ENCODE measurements around the gene YIPF5. TPM values are rescaled to one million over a fixed set of nuclear protein-coding genes. Genes with fewer than 3 reads are reported as not detected.
A peak's percentile ranks its signal among the peaks of the same experiment; 100 is the strongest.

The YIPF5 gene
- 10 to 100 TPM; 45.1 to 47.5 TPM for total RNA-seq

DNA sequence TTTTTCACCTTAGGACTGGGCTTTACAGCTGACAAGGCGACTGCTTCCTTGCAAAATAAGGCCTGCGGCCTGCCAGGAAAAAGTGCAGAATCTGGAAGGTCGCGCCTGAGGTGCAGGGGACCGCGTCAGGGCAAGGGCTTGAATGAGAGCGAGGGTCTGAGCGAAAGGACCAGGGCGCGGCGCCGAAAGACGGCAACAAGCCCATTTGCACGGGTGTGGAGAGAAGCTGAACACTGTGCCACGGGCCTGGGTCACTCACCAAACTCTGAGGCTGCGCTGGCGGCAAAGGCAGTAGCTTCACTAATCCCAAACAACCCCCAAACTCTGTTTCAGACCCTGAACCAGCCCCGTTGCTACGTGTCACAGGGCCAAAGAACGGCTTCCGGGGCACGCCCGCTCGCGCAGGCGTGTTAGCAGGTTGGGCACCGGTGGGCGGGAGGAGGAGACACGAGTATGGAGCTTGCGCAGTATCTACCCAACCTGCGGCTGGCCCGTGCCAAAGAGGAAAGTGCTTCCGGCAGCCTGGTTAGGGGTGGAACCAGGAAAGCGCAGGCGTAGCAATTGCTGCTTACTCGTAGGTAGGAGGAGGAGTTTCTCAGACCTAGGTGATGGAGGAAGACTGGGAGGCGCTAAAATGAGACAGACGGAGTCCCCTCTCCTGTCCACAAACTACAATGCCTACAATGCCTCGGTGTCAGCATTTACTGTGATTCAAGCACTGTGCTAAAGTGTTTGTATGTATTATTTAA is at the start of gene YIPF5, which contains the start of gene KCTD16:
TSS of gene YIPF5 (minus strand) at position 384 of the 749 bp plus-strand sequence. CDS start 704 bp downstream, outside the sequence.
TSS of gene KCTD16 (plus strand) at position 598 of the 749 bp plus-strand sequence.
- ChIA-PET CTCF (interaction anchor here (0.6 to 2.4 kb wide), 9 partner anchors 10 to 1168 kb away, joined by 3 to 31 read pairs (median 5); no protein-coding TSS in a partner anchor), POLR2A (interaction anchor here (0.8 to 4.8 kb wide), 9 partner anchors 10 to 1162 kb away, joined by 3 to 104 read pairs (median 5); partner anchors contain the start of gene NR3C1)
- peaks cover 43% of the 10 kb centered on the region for H3K4me1 Mint-ChIP-seq
- peaks cover 9% of the 10 kb centered on the region for H3K27me3 Mint-ChIP-seq
- H3K36me3 Mint-ChIP-seq (ENCODE audit: low read depth) = peaks cover 31% of the 10 kb centered on the region
- H3K27ac Mint-ChIP-seq = peak within 1 kb of the TSS; percentile 87
- H3K4me3 Mint-ChIP-seq = peak within 1 kb of the TSS; percentile 99
- DNase-seq = peak; percentile 98
- H3K9me3 Mint-ChIP-seq = no peaks in the 10 kb centered on the region

DNA sequence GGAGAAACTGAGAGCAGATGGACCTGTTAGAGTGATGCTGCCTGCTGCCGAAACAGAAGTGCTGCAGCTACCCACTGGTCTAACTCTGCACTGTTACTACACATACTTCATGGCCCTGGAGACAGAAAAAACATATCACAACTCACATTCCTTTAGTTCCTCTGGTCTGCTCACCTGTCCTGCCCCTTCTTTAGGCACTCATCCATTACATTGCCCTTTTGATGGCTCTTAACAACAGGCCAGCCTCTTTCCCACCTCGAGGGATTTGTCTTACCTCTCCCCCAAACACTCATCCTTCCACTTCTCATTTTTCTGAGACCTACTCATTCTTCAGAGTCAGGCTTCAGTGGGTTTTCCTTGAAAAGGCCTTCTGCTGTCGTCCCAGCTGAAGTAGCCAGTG is 49.4 kb upstream of the YIPF5 start:
- Mint-ChIP-seq H3K36me3 (ENCODE audit: low read depth) (no peaks in the 10 kb centered on the region), H3K27me3 (peaks cover 1% of the 10 kb centered on the region)
- CTCF ChIA-PET = interaction anchor here (0.5 to 1.2 kb wide), 3 partner anchors 16 to 669 kb away, joined by 3 to 4 read pairs (median 3); no protein-coding TSS in a partner anchor

DNA sequence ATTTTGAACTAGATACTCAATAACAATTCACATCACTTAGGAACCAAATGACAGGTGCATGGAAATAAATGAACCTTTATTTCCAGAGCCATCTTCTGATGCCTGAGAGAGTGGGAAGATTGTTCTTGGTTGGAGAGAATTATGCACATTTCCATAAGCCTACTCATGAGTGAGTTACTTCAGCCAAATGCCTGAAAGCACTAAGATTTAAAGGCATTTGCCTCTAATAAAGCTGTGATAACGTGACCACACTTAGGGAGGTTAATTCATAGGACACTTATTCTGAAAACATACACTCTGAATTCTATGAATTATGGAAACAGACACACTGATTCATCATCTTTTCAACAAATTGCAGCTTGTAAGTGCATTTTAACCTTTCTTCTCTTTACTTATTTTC is 40.2 kb upstream of the YIPF5 start:
- ChIA-PET POLR2A (no interaction called here), CTCF (no interaction called here)
- DNase-seq = no peak
- H3K9me3 Mint-ChIP-seq = no peaks in the 10 kb centered on the region
- H3K4me3 Mint-ChIP-seq = no peak overlapping the region
- H3K27ac Mint-ChIP-seq = no peak overlapping the region
- no peaks in the 10 kb centered on the region for H3K36me3 Mint-ChIP-seq (ENCODE audit: low read depth)
- peaks cover 53% of the 10 kb centered on the region for H3K27me3 Mint-ChIP-seq
- H3K4me1 Mint-ChIP-seq = no peaks in the 10 kb centered on the region

More for the DNA sequence above, 49.4 kb upstream of the YIPF5 start:
- no peak for DNase-seq
- POLR2A ChIA-PET = no interaction called here
- Mint-ChIP-seq H3K4me3 (no peak overlapping the region), H3K9me3 (no peaks in the 10 kb centered on the region), H3K4me1 (no peaks in the 10 kb centered on the region), H3K27ac (no peak overlapping the region)

DNA sequence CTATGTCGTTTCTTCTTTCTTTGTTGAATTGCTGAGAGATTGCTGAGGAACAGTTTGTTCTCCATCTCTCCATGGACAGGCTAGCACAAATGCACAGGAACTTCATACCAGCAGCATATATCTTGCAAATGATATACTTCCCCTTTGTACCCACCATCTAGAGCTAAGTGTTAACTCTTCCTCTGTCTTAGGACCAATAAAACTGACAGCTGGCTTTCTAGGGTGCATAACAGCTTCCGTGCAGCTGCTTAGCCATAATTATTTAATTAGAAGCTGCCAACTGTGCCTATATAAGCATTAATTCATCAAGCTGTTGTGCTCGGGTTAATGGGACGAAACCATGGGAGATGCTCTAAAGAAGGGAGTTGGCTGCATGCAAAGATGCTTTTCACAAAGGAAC is 38.9 kb upstream of the YIPF5 start:
- no peak for DNase-seq
- Mint-ChIP-seq H3K9me3 (no peaks in the 10 kb centered on the region), H3K4me1 (peaks cover 3% of the 10 kb centered on the region), H3K36me3 (ENCODE audit: low read depth) (no peaks in the 10 kb centered on the region), H3K27ac (no peak overlapping the region), H3K27me3 (peaks cover 60% of the 10 kb centered on the region), H3K4me3 (no peak overlapping the region)
- POLR2A ChIA-PET = no interaction called here
- CTCF ChIA-PET = no interaction called here

DNA sequence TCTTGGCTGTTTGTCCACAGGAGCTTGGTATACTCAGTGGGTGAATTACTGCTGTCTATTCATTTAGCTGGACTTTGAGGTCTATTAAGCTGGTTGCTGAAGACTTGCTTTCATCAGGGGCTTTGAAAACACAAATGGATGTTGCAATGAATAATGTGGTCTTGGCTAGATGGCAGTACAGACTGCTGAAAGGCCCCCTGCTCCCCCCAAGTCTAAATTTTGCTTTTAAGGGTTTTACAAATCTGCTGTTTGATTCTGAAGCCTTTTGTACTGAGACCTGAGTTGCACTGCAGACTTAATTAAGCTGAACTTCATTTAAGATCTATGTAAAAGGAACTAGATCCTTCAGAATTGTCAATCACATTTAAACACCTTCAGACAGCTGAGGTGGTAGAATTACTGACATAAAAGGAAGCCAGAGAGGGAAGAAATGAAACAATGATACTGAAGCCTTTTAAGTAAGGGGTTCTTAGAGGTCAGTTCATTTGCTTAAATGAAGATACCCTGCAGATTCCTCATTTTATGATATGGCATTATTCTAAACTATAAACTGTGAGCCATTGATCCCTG is 37.5 kb upstream of the YIPF5 start:
- H3K36me3 Mint-ChIP-seq (ENCODE audit: low read depth) = no peaks in the 10 kb centered on the region

DNA sequence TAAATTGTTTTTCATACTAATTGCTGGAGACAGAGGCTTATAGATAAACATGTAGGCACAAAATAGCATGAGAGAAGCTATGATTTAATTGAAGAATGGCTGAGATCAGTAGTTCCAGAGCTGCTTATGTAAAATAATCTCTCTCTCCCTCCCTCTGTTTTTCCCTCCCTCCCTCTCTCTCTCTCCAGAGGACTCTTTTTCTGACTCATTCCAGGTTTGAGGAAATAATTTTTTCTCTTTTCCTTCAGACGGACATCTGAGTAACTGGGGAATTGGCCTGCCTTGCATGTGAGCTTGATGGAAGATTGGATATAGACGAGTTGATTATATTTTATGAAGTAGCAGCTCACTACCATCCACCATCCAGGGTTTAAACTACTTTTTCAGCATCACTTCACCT is 35.7 kb upstream of the YIPF5 start:
- no peak for DNase-seq
- Mint-ChIP-seq H3K4me3 (no peak overlapping the region), H3K27me3 (peaks cover 60% of the 10 kb centered on the region), H3K4me1 (peaks cover 4% of the 10 kb centered on the region), H3K27ac (no peak overlapping the region), H3K9me3 (no peaks in the 10 kb centered on the region), H3K36me3 (ENCODE audit: low read depth) (no peaks in the 10 kb centered on the region)
- CTCF ChIA-PET = interaction anchor here (1.1 kb wide), 1 partner anchor 13 kb away, joined by 3 read pairs; no protein-coding TSS in a partner anchor
- POLR2A ChIA-PET = no interaction called here

More for the DNA sequence above, 37.5 kb upstream of the YIPF5 start:
- no peak for DNase-seq
- H3K4me1 Mint-ChIP-seq = peaks cover 4% of the 10 kb centered on the region
- peaks cover 58% of the 10 kb centered on the region for H3K27me3 Mint-ChIP-seq
- no peak overlapping the region for H3K27ac Mint-ChIP-seq
- H3K4me3 Mint-ChIP-seq = no peak overlapping the region
- CTCF ChIA-PET = no interaction called here
- POLR2A ChIA-PET = no interaction called here
- no peaks in the 10 kb centered on the region for H3K9me3 Mint-ChIP-seq

DNA sequence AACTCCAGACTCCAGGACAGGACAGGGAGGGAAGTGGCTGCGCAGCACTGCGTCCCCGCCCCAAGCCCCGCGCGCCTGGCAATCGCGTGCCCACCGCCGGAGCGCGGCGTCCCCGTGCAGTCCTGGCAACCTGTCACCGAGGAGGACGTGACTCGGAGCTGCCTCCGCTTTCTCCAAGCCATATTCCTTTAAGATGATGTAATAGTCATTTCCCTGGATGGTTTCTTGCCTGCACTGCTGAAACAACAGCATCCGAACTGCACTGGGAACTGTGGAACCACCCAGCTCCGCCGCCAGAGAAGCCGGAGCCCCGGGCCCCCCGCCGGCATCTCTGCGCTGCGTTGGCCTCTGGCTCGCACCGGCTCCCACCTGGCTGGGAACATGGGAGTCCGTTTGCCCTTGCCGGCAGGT is 34.7 kb upstream of the YIPF5 start:
- peaks cover 4% of the 10 kb centered on the region for H3K4me1 Mint-ChIP-seq
- no peak for DNase-seq
- H3K27me3 Mint-ChIP-seq = peaks cover 55% of the 10 kb centered on the region
- no peak overlapping the region for H3K27ac Mint-ChIP-seq
- ChIA-PET CTCF (interaction anchor here (1.1 to 2.3 kb wide), 6 partner anchors 12 to 1621 kb away, joined by 3 to 20 read pairs (median 6); no protein-coding TSS in a partner anchor), POLR2A (no interaction called here)
- no peak overlapping the region for H3K4me3 Mint-ChIP-seq
- no peaks in the 10 kb centered on the region for H3K9me3 Mint-ChIP-seq
- H3K36me3 Mint-ChIP-seq (ENCODE audit: low read depth) = no peaks in the 10 kb centered on the region

DNA sequence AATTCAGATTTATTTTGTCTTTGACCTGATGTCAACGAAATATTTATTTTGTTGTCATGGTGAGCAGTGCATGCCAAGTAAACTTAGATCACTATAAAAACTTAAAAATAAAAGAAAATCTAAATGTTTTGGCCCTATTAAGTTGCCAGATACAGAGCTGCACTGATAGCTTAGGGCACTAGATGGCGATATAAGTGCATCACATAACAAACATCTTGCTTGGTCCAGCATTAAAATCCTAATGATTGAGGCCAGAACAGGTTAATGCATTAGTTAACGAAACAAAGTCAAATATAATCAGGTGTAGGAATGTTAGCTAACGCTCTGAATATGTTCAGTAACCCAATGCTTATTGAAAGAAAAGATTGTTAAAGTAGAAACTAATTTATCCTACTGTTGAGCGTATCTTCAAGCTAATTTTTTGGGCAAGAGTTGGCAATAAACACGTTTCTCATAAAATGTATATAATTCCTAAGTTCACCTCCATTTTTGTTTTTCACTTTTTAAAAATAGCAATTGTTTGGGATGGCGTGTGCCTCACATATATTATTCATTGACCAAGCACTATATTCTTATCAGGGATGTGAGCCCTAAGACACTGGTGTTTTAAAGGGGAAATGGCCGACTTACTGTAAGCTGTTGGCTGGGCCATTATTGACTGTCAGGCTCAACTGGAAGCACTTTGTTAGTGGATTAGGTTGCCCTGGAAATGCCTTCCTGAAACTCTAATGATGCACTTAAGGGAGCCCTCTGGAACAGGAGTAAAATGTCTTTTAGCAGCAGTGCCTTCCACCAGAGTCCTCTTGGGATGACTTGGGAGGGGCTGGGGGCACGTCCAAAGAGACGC is 33.5 kb upstream of the YIPF5 start:
- ChIA-PET CTCF (interaction anchor here (0.6 to 2.3 kb wide), 19 partner anchors 9 to 1927 kb away, joined by 3 to 20 read pairs (median 4); partner anchors contain the start of genes KCTD16 and YIPF5), POLR2A (no interaction called here)
- Mint-ChIP-seq H3K36me3 (ENCODE audit: low read depth) (no peaks in the 10 kb centered on the region), H3K27ac (no peak overlapping the region), H3K9me3 (no peaks in the 10 kb centered on the region), H3K4me1 (peaks cover 4% of the 10 kb centered on the region), H3K27me3 (peaks cover 56% of the 10 kb centered on the region), H3K4me3 (no peak overlapping the region)
- DNase-seq = peak; percentile 23

DNA sequence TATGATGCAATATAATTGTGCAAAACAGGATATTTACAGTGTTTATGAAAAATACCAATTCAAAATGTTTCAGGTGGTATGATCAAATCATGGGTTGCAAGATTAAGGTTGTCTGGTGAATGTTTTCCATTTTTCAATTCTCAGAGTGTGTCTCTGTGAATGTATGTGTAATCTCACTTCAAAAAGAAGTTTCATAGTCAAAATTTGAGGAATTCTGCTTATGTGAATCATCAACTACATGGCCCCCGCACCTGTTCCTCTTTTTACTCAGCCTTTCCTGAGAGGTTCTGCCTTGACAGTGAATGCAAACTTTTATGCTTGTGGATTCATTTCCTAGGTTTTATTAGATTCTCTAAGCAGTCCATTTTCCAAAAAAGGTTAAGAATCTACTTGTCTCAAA is 32.3 kb upstream of the YIPF5 start:
- no peak overlapping the region for H3K4me3 Mint-ChIP-seq
- H3K27me3 Mint-ChIP-seq = peaks cover 53% of the 10 kb centered on the region
- H3K9me3 Mint-ChIP-seq = no peaks in the 10 kb centered on the region
- ChIA-PET CTCF (interaction anchor here (1.2 to 1.3 kb wide), 2 partner anchors 13 to 1625 kb away, joined by 5 to 7 read pairs; no protein-coding TSS in a partner anchor), POLR2A (no interaction called here)
- H3K4me1 Mint-ChIP-seq = peaks cover 4% of the 10 kb centered on the region
- H3K36me3 Mint-ChIP-seq (ENCODE audit: low read depth) = no peaks in the 10 kb centered on the region
- no peak overlapping the region for H3K27ac Mint-ChIP-seq
- no peak for DNase-seq

DNA sequence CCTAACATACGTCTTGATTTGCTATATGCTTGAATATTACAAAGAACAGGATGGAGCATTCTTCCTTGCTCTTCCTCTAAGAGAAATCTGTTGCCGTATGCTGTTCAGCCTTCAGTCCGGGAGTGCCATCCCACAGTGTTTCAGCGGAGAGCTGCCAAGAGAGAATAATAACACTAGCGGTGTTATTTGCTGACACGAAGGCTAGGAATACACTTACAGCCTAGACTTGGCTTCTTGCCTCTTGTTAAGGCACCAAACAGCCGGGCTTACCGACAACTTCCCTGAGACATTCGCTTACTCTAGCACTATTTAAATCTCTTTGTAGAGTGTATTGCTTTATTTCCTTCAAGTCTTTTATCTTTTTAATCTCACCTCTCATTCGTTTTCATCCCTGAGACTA is 31.6 kb upstream of the YIPF5 start:
- DNase-seq = no peak
- H3K27ac Mint-ChIP-seq = no peak overlapping the region
- peaks cover 47% of the 10 kb centered on the region for H3K27me3 Mint-ChIP-seq
- ChIA-PET POLR2A (interaction anchor here (1.3 kb wide), 1 partner anchor 10 kb away, joined by 4 read pairs; no protein-coding TSS in a partner anchor), CTCF (no interaction called here)
- peaks cover 4% of the 10 kb centered on the region for H3K4me1 Mint-ChIP-seq
- H3K36me3 Mint-ChIP-seq (ENCODE audit: low read depth) = no peaks in the 10 kb centered on the region
- no peaks in the 10 kb centered on the region for H3K9me3 Mint-ChIP-seq
- no peak overlapping the region for H3K4me3 Mint-ChIP-seq

DNA sequence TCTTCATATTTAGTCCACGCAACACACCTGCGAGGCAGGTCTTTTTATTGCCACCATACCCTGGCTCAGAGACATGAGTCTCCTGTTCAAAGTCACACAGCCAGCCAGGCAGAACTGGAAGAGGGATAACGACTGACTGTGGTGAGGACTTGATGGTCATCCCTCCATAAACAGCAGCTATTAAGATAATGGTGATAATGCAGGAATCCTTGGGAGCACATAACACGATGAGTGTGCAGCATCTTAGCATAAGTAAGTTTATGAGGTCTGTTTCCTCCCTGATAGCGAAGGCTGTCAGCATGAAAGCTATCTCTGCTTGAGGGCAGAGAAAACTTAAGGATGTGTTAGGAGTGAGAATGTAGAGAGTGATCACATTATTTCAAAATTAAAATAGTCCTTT is 31.1 kb upstream of the YIPF5 start:
- Mint-ChIP-seq H3K9me3 (no peaks in the 10 kb centered on the region), H3K27ac (no peak overlapping the region)

DNA sequence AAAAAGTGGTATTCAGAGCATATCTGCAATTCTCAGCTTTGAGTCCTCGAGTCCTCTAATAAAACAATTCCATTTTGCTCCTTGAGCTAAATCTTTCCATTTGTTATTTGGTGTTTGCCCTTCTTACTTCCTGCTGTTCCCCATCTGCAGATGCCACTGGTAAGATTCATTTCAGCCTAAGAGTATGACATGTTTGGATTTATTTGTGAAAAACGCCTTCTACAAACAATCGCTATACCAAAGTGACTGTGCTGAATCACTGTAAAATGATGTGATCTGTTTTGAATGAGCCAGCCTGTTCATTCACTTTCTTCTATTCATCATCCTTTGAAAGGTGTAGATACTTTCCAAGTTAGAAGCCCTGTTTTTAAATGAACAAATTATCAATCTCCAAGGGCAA is 27.9 kb upstream of the YIPF5 start:
- peaks cover 1% of the 10 kb centered on the region for H3K4me1 Mint-ChIP-seq
- no peak overlapping the region for H3K27ac Mint-ChIP-seq
- H3K27me3 Mint-ChIP-seq = peaks cover 21% of the 10 kb centered on the region
- no peaks in the 10 kb centered on the region for H3K36me3 Mint-ChIP-seq (ENCODE audit: low read depth)
- ChIA-PET POLR2A (no interaction called here), CTCF (interaction anchor here (1.2 kb wide), 1 partner anchor 10 kb away, joined by 3 read pairs; no protein-coding TSS in a partner anchor)
- no peak overlapping the region for H3K4me3 Mint-ChIP-seq
- DNase-seq = no peak
- no peaks in the 10 kb centered on the region for H3K9me3 Mint-ChIP-seq

More for the DNA sequence above, 31.1 kb upstream of the YIPF5 start:
- Mint-ChIP-seq H3K27me3 (peaks cover 42% of the 10 kb centered on the region), H3K4me1 (peaks cover 4% of the 10 kb centered on the region), H3K4me3 (no peak overlapping the region), H3K36me3 (ENCODE audit: low read depth) (no peaks in the 10 kb centered on the region)
- ChIA-PET POLR2A (interaction anchor here (1.3 kb wide), 1 partner anchor 9 kb away, joined by 4 read pairs; no protein-coding TSS in a partner anchor), CTCF (no interaction called here)
- no peak for DNase-seq

Data from activated CD4-positive, alpha-beta memory T cell treated with anti-CD3 and anti-CD28 coated beads, Interleukin-2, amount 10 ng/mL, durations not matched to agents 7 days and 5 days (primary cell).